Gastroesophageal sphincter (tissue), 3 donors: ENCODE data around the gene DYNC1I1.

Experiments used
- POLR2AphosphoS5 ChIP-seq: sonication (generic); formaldehyde crosslinking; IDR thresholded peaks from one replicate; pipeline ENCODE4 v1.6.1; 2017; ENCODE audit warnings: antibody characterized with exemption
- TF ChIP-seq, protein P1 (sequence below), 4 experiments: fragments of 200-600 bp in 2 of 4; fragments of 450-650 bp in 2 of 4; sonication (generic) in 1 of 4; IDR thresholded peaks; one replicate each; pipeline ENCODE4 v1.5.1; 2017 to 2019; ENCODE audit warnings: antibody characterized with exemption in 4 of 4, mild to moderate bottlenecking in 2 of 4, moderate library complexity in 2 of 4

DNA sequence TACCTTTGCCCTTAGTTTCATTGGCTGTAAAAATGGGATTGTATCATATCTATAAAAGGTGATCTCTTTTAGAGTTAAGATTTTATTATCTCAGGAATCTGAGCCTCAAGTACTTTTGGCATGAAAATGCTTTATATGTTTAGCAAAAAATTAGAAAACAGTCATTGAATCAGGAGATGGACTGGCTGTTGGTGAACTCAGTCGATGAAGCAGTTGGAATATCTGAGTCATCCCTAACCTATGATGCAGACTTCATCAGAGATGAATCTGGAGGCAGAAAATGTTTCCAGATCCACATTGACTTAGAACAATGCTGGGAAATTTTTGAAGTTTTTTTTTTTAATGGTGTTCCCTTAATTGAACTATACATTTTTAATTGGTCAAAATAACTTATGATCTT is 321.1 kb downstream of the DYNC1I1 start:
- TF ChIP-seq, protein P1, sequence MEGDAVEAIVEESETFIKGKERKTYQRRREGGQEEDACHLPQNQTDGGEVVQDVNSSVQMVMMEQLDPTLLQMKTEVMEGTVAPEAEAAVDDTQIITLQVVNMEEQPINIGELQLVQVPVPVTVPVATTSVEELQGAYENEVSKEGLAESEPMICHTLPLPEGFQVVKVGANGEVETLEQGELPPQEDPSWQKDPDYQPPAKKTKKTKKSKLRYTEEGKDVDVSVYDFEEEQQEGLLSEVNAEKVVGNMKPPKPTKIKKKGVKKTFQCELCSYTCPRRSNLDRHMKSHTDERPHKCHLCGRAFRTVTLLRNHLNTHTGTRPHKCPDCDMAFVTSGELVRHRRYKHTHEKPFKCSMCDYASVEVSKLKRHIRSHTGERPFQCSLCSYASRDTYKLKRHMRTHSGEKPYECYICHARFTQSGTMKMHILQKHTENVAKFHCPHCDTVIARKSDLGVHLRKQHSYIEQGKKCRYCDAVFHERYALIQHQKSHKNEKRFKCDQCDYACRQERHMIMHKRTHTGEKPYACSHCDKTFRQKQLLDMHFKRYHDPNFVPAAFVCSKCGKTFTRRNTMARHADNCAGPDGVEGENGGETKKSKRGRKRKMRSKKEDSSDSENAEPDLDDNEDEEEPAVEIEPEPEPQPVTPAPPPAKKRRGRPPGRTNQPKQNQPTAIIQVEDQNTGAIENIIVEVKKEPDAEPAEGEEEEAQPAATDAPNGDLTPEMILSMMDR (IDR thresholded peaks at IDR 0.05) = no peak
- no peak for TF ChIP-seq POLR2AphosphoS5
